ENCODE measurements around the gene KIFC3. TPM values are rescaled to one million over a fixed set of nuclear protein-coding genes. Genes with fewer than 3 reads are reported as not detected.

KIFC3 gene
- total RNA-seq, 1 donor from 2014 or later, result 0.27 TPM

DNA sequence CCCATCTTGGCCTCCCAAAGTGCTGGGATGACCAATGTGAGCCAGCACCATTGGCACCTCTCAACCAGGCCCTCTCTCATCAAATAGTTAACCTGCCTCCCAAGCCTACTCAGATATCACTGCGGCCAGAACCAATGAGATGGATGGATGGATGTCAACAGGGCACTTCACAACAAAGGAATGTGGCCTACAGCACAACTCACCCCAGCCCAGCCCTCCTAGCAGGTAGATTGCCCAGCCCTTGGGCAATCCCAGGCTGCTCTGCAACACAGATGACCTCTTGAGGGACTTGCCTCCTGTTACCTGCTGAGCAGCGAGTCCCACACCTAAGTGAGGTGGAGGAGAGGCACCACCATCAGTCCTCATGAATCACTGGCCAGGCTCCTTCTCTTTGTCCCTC lies 22.6 kb upstream of the KIFC3 start:
- Mint-ChIP-seq H3K4me1 (no peaks in the 10 kb centered on the region), H3K27me3 (peaks cover 8% of the 10 kb centered on the region), H3K36me3 (ENCODE audit: low read depth) (no peaks in the 10 kb centered on the region), H3K4me3 (no peak overlapping the region), H3K9me3 (no peaks in the 10 kb centered on the region), H3K27ac (no peak overlapping the region)
- ATAC-seq (ENCODE audit: low read depth) (no peak), DNase-seq (no peak)
- TF ChIP-seq, protein P1, sequence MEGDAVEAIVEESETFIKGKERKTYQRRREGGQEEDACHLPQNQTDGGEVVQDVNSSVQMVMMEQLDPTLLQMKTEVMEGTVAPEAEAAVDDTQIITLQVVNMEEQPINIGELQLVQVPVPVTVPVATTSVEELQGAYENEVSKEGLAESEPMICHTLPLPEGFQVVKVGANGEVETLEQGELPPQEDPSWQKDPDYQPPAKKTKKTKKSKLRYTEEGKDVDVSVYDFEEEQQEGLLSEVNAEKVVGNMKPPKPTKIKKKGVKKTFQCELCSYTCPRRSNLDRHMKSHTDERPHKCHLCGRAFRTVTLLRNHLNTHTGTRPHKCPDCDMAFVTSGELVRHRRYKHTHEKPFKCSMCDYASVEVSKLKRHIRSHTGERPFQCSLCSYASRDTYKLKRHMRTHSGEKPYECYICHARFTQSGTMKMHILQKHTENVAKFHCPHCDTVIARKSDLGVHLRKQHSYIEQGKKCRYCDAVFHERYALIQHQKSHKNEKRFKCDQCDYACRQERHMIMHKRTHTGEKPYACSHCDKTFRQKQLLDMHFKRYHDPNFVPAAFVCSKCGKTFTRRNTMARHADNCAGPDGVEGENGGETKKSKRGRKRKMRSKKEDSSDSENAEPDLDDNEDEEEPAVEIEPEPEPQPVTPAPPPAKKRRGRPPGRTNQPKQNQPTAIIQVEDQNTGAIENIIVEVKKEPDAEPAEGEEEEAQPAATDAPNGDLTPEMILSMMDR (IDR thresholded peaks at IDR 0.05), result no peak
- ChIA-PET POLR2A (no interaction called here), CTCF (no interaction called here)
- intact Hi-C loops (cut with micrococcal nuclease), result no loop called here

DNA sequence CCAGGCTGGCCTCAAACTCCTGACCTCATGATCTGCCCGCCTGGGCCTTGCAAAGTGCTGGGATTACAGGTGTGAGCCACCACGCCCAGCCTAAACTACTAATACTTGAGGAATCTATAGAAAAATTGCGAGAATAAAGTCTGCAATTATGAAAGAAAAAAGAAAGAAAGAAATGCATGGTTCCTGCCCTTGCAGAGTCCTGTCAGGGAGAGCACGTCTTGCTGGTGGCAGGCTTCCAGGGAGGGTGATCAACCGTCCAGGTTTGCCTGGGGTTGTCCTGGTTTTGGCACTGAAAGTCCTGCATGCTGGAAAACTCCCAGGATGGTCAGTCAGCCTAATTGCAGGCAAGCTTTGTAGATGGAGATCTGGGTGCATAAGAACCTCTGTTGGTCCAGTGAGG lies 21.5 kb upstream of the KIFC3 start:
- Mint-ChIP-seq H3K27ac (no peak overlapping the region), H3K27me3 (peaks cover 8% of the 10 kb centered on the region)
- intact Hi-C loops (cut with micrococcal nuclease), result no loop called here

DNA sequence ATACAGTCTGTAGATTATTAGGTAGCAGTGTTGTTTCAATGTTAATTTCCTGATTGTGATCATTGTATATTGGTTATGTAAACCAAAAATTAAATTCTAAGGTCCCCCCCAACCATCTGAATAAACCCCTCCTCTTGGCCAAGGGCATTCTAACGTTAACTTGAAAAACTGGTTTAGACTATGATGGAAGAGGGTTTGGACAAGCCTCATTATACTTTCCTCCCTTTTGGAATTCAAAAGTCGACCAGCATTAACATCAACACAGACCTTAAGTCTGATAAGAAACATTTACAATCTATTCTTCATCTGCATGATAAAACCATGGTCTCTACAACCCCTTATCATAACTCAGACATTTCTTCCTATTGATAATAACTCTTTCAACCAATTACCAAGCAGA lies 20.6 kb upstream of the KIFC3 start:
- Mint-ChIP-seq H3K27me3 (peaks cover 8% of the 10 kb centered on the region), H3K9me3 (no peaks in the 10 kb centered on the region), H3K4me1 (no peaks in the 10 kb centered on the region), H3K36me3 (ENCODE audit: low read depth) (no peaks in the 10 kb centered on the region), H3K4me3 (no peak overlapping the region), H3K27ac (no peak overlapping the region)
- ATAC-seq (ENCODE audit: low read depth) (no peak), DNase-seq (no peak)
- ChIA-PET POLR2A (no interaction called here), CTCF (no interaction called here)
- intact Hi-C loops (cut with micrococcal nuclease), result no loop called here
- TF ChIP-seq, protein P1 (IDR thresholded peaks at IDR 0.05), result no peak

More for the DNA sequence above, 21.5 kb upstream of the KIFC3 start:
- Mint-ChIP-seq H3K4me1 (no peaks in the 10 kb centered on the region), H3K9me3 (no peaks in the 10 kb centered on the region), H3K36me3 (ENCODE audit: low read depth) (no peaks in the 10 kb centered on the region), H3K4me3 (no peak overlapping the region)
- ChIA-PET POLR2A (no interaction called here), CTCF (no interaction called here)
- DNase-seq (no peak), ATAC-seq (ENCODE audit: low read depth) (no peak)
- TF ChIP-seq, protein P1 (IDR thresholded peaks at IDR 0.05), result no peak

DNA sequence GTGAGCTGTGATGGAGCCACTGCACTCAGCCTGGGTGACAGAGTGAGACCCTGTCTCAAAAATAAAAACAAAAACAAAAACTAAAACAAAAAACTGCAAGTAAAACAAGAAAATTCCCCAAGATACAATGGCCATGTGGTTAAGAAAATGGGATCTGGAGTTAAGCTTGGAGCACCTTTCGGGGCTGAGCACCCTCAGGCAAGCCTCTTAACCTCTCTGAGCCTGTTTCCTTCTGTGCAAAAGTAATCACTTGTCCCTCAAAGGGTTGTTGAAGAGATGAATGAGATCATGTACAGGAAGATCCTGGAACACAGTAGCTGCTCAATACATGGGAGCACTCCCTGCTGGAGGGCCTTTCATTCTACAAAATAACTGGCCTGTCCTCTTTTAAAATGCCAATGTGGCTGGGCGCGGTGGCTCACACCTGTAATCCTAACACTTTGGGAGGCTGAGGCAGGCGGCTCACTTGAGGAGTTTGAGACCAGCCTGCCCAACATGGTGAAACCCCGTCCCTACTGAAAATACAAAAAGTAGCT lies 19.8 kb upstream of the KIFC3 start:
- ChIA-PET POLR2A (no interaction called here), CTCF (no interaction called here)
- H3K27ac Mint-ChIP-seq, result no peak overlapping the region
- ATAC-seq (ENCODE audit: low read depth) (no peak), DNase-seq (no peak)
- no peaks in the 10 kb centered on the region for H3K36me3 Mint-ChIP-seq (ENCODE audit: low read depth)
- no peaks in the 10 kb centered on the region for H3K9me3 Mint-ChIP-seq
- intact Hi-C loops (cut with micrococcal nuclease), result no loop called here
- H3K4me1 Mint-ChIP-seq, result no peaks in the 10 kb centered on the region
- H3K27me3 Mint-ChIP-seq, result peaks cover 6% of the 10 kb centered on the region
- TF ChIP-seq, protein P1 (IDR thresholded peaks at IDR 0.05), result no peak
- H3K4me3 Mint-ChIP-seq, result no peak overlapping the region

DNA sequence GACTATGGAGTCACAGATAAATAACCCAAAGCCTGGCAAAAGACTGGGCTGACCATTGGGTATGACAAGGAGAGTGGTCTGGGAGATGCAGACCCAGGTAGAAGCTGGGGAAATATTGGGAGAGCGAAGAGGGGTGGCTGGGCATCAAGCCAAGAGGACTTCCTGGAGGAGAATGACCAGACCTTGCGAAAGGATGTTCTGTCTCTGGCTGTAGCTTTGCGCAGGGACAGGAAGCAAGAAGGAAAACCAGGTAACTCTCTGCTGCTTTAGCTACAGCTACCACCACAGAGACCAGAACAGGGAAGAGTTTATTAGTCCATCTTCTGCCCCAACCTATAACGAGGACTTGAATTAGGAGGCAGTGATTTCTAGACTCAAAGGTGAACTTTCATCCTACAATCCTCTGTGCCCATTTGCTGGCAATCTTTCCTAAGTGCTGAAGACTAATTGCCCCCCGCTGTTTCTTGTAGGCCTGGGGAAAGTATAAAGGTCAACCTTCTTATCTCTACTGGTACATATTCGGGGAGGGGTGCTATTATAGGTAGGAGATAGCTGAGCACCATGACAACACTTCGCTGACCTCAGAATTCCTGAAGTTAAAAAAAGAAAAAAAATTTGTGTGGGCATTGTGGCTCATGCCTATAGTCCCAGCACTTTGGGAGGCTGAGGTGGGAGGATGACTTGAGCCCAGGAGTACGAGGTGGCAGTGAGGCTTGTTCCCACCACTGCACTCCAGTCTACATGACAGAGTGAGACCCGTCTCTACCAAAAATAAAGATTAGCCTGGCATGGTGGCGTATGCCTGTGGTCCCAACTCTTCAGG lies 19.1 kb upstream of the KIFC3 start:
- Mint-ChIP-seq H3K4me3 (no peak overlapping the region), H3K27ac (no peak overlapping the region), H3K9me3 (no peaks in the 10 kb centered on the region), H3K4me1 (no peaks in the 10 kb centered on the region), H3K27me3 (peaks cover 6% of the 10 kb centered on the region), H3K36me3 (ENCODE audit: low read depth) (no peaks in the 10 kb centered on the region)
- DNase-seq, result no peak
- TF ChIP-seq, protein P1 (IDR thresholded peaks at IDR 0.05), result no peak
- intact Hi-C loops (cut with micrococcal nuclease), result no loop called here
- CTCF ChIA-PET, result no interaction called here
- POLR2A ChIA-PET, result no interaction called here
- ATAC-seq (ENCODE audit: low read depth), result no peak

Data from activated B cell treated with CpG ODN at 0.5 μM for 24 hours (primary cell).